Right ventricle myocardium inferior (tissue), 1 donor: Measurements from ENCODE around the gene FXYD7. TPM values are rescaled to one million over a fixed set of nuclear protein-coding genes. Genes with fewer than 3 reads are reported as not detected.

Experiments used
- ATAC-seq: fragments of 200-7000 bp; cut with Tn5 transposase; one replicate; pipeline ENCODE4 v1.9.1; 2020; ENCODE audit warnings: mild to moderate bottlenecking, moderate library complexity
- DNase-seq: peaks from one replicate; pipeline ENCODE4 v3.0.0; 2021; ENCODE audit errors: missing footprints
- intact Hi-C: fragments of 100-400 bp; cut with DNase I; formaldehyde crosslinking; loops from one replicate; pipeline ENCODE4 v1.11.0; 2022
- total RNA-seq: library from RNA; stranded (reverse); fragmentation: NEBNext Ultra II Directional; extraction: Animal tissue kit (Norgen Biotek cat#: 25700); gene quantifications from one replicate; pipeline ENCODE4 v1.2.1, GENCODE V29; 2021
- donor health status: DM: no; HTN: yes; CAD: no; lungs with severe emphysema.

The FXYD7 gene
- total RNA-seq, 1 donor from 2014 or later, result not detected

DNA sequence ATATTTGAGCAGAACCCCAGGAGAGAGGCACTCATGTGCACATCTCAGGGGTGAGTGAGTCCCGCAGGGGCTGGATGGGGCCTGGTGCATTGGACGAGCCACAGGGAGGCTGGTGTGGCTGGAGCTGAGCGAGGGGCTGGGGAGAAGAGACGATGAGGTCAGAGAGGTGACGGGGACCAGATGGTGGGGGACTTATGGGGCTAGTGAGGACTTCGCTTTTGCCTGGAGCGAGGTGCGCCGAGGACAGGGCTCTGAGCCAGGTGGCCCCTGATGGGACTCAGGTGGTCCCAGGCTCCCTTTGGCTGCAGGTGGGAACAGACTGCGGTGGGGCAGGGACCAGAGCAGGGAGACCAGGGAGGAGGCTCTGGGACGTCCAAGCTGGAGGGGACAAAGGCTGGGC is 34.3 kb upstream of the FXYD7 start:
- ATAC-seq (no peak), DNase-seq (no peak)
- intact Hi-C loops, result no loop called here

DNA sequence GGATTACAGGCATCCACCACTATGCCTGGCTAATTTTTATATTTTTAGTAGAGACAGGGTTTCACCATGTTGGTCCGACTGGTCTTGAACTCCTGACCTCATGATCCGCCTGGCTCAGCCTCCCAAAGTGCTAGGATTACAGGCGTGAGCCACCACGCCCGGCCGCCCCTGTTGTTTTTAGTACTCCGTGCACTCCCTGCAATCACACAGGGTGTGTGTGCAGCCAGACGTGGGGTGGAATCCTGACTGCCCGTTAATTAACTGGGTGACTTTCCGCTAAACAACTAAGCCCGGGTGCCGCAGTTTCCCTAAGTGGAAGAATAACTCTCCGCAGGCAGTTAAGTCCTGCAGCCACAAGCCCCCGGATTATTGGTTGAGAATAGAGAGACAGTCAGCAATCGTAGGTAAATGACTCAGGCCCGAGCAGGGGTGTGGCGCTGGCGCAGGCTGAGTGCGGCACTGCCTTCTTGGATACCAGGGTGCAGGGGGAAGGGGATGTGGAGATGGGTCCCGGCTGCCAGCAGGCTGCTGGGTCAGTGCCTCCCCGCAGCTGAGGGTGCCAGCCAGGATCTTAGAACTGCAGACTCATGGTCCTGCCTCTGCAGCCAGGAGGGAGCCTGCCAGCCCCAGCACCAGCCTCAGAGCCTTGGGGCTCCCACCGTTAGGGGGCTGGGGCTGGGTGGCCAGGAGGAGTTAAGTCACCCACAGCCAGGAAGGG is 33.5 kb upstream of the FXYD7 start:
- ATAC-seq, result no peak
- DNase-seq, result no peak
- intact Hi-C loops, result no loop called here

DNA sequence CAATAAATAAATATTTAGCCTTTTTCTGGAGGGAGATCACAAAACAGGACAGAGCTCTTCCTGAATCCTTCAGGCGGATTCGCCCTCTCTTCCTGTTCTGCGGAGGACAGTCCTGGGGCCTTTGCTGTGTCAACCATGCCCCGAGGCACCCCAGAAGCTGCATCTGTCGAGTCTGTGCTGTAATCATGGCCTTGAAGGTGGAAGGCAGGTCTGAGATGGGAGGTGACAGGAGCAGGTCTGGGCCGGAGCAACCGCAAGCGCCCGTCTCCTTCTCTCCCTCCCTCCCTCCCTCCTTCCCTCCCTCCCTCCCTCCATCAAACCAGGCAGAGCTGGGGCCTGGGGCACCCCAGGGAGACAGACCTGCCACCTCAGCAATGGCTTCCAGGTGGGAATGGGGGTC is 32.1 kb upstream of the FXYD7 start:
- intact Hi-C loops, result no loop called here
- ATAC-seq (no peak), DNase-seq (no peak)

DNA sequence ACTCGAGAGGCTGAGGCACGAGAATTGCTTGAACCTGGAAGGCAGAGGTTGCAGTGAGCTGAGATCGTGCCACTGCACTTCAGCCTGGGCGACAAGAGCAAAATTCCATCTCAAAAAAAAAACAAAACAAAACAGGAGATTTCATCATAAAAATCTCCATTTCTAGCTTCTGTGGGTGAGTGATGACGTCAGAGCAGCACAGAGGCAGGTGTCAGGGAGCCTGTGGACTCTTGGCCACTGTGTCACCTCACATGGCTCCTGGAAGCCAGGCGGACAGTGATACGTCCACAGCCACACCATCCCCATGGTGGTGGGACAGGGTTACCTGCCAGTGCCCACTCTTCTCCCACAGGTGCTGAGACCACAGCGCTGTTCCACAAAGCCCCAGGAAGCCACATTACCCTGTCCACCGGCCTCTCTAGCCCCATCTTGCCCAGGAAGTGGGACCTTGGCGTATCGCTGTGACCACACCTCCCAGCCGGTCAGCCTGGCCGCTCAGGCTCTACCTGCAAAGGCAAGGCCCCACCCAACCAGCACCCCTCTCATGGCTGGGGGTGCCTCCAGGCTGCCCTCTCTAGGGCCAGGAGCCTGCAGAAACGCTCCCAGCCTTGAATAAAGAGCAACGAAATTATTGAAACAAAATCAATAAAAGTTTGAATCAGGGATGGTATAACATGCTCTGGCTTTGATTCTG is 29.9 kb upstream of the FXYD7 start:
- intact Hi-C loops, result no loop called here
- ATAC-seq (no peak), DNase-seq (no peak)

DNA sequence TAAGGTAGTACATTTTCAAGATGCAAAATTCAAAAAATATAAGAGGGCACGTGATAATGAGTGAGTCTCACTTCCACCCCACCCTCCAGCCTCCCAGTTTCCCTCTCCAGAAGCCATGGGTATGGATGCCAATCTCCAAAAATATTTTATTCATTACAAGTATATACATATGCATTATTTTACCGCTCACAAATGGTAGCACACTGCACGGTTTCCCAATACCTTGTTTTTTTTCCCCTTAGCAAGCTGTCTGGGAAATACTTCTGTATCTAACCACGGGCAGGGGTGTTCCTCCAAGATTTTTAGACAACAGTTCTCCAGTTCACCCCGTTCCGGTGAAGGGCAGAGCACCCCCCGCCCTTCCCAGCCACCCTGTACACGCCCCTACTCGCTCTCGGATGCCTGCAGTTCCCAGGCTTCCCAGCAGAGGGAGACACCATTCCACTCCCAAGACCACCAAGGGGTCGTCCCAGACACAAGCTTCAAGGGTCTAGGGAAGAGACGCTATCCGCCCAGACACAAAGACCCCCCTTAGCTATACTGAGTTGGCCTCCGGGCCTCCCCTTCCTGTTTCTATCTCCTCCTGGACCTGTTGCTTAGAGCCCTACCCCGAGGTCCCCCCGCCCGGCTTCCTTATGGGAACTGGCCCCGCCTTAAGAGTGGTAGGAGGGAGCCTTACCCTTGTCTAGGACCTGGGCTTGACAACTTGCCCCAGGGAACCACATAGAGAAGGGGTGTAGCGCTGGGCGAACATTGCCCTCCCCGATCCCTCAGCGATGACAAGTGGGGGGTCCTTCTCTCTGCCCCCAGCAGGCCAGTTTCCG is 28.5 kb upstream of the FXYD7 start:
- no peak for DNase-seq

DNA sequence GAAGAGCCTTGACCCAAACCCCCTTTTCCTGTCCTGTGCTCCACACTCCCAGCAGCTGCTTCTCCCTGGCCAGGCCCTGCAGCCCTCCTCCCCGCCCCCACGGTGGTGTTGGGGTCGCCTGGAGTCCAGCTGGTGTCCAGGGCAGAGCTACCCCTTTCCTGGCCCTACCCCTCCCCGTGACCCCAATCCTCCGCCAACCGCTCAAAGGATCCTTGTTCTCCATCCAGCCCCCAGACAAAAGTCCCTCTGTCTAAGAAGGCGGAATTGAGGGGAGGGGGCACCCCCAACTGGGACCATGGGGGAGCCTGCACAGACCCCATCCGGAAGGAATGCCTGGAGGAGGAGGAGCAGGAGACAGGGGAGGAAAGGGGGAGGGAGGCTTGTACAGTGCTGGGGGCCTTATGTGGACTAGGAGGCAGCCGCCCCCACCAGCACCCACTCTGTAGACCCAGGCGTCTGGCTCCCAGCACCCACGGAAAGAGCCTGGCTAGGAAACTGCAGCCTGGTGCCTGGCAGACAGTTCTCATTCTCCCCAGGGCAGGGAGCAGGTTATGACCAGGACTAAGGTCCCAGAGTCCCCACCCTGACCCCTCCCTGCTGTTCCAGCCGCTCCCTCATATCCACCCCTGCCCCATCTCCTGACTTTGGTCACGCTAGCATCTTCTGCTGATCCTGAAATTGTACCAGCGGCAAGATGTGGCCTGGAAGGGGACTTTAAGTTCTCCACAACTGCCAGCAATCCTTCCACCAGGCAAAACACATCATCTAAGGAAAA is 27.7 kb upstream of the FXYD7 start, which contains the start of gene FXYD3:
Gene FXYD3, plus strand, starts transcription at position 647 of the 775 bp plus-strand sequence. CDS start 3,554 bp downstream, outside the sequence.
- DNase-seq (no peak), ATAC-seq (peak; percentile 18)
- intact Hi-C loops, result no loop called here

More for the DNA sequence above, 28.5 kb upstream of the FXYD7 start:
- ATAC-seq, result peak; percentile 86
- intact Hi-C loops, result loop anchor here (1.0 kb wide), 1 partner anchor 21 kb away; the partner anchor contains the start of gene LGI4

DNA sequence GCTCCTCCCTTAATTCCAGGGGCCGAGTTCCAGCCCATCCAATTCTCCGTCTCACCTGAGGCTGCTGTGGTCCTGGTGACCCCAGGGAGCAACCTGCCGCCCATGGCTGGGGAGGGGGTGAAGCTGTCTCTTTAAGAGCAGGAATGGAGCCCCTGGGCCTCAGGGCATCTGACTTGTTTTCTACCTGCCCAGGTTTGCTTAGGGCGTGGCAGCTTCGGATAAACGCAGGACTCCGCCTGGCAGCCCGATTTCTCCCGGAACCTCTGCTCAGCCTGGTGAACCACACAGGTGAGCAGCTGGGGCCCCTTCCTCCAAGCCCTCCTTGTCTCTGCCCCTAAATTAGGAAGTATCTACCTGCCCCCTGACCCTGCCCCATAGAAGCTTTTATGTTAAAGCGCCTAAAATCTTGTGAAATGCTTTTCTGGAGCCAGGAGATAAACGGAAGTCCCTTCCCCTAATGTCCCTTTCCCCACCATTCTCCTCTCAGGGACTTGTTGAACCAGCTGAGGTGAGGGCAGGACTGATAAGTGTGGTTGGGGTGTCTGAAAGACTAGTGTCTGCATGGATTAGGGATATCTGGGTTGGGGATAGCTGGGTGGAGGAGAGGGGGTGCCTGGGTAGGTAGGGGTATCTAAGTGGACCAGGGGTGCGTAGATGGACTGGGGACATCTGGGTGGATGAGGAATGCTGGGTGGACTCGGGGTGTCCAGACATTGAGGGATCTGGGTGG is 26.8 kb upstream of the FXYD7 start:
- ATAC-seq (no peak), DNase-seq (no peak)
- intact Hi-C loops, result no loop called here

DNA sequence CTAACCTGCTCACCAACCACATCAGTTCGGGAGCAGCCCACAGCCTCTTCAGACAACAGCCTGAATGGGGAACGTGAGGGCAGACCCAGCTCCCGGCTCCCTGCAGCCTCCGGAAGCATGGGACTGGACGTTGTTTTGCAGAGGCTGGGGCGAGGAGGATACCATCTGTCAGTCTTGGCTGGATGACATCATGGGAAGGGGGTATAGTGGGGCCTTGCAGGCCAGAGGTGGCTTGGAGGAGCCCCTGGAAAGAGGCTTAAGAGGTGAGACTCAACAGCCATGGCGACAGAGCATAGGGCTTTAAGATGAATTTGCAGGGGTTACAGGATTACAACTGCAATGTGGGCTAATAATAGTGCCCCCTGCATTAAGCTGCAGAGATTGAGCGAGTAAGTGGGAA is 25.9 kb upstream of the FXYD7 start:
- DNase-seq, result no peak
- intact Hi-C loops, result no loop called here
- no peak for ATAC-seq

DNA sequence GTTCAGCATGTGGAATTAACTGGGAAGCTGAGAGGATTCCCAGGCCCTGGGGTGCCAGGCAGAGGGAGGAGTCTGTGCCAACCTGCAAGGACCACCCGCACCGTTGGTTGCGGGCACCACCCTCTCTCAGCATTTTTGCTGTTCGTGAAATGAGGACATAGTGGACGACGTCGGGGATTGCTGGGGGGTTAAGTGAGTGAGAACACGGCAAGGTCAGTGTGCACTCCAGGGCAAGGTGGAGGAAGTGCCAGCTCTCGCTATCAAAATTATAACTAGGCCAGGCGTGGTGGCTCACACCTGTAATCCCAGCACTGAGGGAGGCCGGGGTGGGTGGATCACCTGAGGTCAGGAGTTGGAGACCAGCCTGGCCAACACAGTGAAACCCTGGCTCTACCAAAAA is 25.3 kb upstream of the FXYD7 start:
- intact Hi-C loops, result no loop called here

DNA sequence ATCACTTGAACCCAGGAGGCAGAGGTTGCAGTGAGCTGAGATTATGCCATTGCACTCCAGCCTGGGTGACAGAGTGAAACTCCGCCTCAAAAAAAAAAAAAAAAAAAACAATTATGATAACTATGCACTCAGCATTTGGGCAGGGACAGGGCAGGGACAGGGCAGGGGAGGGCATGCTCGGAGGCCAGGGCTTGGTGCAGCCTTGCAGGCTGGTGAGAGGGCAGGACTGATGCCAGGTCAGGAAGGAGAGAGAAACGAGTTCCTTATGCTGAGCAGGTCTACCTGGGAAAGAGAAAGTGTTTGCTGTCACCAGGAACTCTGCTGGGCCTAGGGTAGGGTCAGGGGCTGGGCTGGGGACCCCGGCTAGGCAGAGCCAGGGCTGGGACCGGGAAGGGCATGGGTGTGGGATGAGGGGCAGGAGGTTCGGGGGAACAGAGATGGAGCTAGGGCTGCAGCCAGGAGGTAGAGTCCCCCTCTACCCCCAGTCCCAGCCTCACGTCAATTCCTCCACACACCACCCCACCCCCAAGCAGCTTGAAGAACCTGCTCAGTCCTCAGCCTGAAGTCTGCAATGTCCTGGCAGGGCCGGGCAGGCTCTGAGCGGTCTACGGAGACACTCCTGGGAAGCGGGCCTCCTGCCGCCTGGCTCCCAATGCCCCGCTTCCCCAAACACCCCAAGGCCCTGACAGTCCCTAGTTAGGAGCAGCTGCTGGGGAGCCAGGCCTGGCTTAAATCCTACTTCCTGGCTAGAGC is 24.6 kb upstream of the FXYD7 start:
- no peak for DNase-seq

More for the DNA sequence above, 25.3 kb upstream of the FXYD7 start:
- DNase-seq (no peak), ATAC-seq (no peak)

DNA sequence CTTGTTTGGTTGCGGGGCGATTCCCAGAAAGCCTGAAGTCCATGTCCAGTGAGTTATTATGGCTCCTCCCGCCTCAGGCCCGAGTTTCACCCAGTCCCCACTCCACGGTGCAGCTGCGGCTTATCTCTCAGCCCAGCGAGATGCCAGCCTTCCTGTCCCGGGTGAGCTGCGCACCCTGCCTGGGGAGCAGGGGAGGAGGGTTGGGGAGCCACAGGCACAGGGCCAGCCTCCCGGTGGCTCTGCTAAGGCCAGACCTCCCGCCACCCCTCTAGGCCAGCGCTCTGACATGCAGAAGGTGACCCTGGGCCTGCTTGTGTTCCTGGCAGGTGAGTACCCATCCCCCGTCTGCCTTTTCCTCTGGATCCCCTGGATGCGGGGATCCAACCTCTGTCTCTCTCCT is 24.0 kb upstream of the FXYD7 start:
- ATAC-seq, result no peak
- DNase-seq, result no peak
- intact Hi-C loops, result no loop called here

More for the DNA sequence above, 24.6 kb upstream of the FXYD7 start:
- peak; percentile 40 for ATAC-seq
- intact Hi-C loops, result no loop called here

DNA sequence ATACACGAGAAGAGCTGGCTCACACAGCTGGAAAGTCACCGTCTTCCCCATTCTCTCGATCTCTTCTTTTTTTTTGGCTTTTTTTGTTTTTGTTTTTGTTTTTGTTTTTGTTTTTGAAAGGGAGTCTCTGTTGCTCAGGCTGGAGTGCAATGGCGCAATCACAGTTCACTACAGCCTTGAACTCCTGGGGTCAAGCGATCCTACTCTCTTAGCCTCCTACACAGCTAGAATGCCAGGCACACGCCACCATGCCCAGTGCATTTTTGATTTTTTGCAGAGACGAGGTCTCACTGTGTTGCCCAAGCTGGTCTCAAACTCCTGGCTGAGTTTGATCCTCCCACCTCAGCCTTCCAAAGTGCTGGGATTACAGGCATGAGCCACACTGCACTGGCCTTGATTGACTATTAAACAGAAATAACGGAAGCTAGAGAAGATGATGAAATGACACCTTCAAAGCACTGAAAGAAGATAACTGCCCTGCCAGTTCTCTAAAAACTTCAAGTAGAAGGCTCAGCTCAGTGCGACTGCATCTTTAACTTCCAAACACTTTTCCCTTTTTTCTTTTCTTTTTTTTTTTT is 23.4 kb upstream of the FXYD7 start:
- intact Hi-C loops, result no loop called here
- DNase-seq, result no peak
- ATAC-seq, result no peak

DNA sequence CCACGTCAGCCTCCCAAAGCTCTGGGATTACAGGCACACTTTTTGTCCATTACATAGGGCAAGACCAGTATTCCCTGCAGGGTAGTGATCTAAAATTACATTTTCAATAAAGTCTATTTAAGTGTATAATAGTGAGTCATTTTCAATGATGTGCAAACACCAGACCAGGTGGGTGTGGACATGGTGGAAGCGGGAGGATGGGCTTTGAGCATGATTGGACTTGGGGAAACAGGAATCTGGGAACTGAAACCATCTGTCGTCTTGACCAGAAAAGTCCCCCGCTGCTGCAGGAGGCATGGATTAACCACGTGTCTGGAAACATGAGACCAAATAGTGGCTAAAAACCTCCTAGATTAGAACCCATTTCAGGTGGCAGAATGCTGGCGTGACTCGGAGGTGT is 22.6 kb upstream of the FXYD7 start:
- DNase-seq (no peak), ATAC-seq (no peak)
- intact Hi-C loops, result no loop called here

DNA sequence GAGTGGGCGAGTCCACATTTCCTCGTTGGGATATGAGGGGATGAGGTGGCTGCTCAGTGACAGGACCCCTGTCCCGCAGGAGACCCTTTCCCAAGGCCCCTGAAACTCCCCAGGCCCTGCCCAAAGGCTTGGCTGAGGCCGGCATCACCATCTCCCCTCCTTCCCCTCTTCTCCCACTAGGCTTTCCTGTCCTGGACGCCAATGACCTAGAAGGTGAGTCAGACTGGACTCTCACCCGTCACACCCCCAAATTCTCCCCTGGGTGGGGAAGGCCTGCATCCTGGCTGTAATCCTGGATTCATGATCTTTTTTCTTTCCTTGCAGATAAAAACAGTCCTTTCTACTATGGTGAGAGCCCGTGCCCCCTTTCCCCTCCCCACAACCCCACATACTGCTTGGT is 22.2 kb upstream of the FXYD7 start:
- ATAC-seq (no peak), DNase-seq (no peak)
- intact Hi-C loops, result no loop called here

DNA sequence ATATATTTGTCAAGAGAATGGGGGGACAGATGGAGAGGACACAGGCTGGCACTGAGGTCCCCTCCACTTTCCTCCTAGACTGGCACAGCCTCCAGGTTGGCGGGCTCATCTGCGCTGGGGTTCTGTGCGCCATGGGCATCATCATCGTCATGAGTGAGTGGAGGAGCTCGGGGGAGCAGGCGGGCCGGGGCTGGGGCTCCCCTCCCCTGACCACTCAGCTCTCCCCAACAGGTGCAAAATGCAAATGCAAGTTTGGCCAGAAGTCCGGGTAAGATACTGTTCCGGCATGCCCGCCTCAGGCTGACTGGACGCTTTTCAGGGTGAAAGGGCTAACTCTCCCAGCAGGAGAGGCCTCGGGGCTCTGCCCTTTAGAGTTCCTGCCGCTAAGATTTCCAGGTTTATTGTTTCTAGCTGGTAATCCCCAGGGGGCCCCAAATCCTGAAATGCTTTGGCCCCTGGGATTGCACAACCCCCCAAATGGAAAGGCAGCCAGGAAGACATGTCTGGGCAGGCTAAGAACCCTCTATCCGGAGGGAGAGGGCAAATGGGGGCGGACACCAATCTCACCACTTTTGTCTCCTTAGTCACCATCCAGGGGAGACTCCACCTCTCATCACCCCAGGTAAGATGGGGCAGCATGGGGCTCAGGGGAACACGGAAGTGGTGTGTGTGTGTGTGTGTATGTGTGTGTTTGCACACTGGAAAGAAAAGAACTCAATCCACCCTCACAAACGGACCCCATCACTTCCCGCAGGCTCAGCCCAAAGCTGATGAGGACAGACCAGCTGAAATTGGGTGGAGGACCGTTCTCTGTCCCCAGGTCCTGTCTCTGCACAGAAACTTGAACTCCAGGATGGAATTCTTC is 20.1 kb upstream of the FXYD7 start:
- ATAC-seq (no peak), DNase-seq (no peak)
- intact Hi-C loops, result no loop called here

DNA sequence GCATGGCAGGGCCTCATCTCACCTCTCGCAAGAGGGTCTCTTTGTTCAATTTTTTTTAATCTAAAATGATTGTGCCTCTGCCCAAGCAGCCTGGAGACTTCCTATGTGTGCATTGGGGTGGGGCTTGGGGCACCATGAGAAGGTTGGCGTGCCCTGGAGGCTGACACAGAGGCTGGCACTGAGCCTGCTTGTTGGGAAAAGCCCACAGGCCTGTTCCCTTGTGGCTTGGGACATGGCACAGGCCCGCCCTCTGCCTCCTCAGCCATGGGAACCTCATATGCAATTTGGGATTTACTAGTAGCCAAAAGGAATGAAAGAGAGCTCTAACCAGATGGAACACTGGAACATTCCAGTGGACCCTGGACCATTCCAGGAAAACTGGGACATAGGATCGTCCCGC is 19.5 kb upstream of the FXYD7 start:
- intact Hi-C loops, result no loop called here
- peak; percentile 1 for ATAC-seq
- no peak for DNase-seq
